ENCODE results near the gene CDH24.
A peak's percentile ranks its signal among the peaks of the same experiment; 100 is the strongest.

Gene CDH24

DNA sequence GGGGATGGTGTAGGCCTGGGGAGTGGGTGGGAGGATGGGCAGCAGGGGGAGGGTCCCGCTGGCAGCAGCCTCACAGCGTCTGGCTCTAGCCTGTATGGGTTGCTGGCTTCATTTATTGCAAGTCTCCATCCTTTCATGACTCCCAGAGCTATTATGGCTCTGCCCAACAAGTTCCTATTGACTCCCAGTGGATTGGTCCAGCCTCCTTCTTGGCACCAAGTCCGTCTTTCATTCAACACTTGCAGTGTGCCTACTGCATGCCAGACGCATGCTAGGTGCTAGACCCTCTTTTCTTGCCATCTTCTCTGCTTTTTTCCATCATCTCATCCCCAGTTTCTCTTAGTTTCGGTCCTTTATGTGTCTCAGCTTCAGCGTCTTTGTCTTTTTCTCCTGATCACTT lies 14.2 kb downstream of the CDH24 start:
- DNase-seq: no peak

DNA sequence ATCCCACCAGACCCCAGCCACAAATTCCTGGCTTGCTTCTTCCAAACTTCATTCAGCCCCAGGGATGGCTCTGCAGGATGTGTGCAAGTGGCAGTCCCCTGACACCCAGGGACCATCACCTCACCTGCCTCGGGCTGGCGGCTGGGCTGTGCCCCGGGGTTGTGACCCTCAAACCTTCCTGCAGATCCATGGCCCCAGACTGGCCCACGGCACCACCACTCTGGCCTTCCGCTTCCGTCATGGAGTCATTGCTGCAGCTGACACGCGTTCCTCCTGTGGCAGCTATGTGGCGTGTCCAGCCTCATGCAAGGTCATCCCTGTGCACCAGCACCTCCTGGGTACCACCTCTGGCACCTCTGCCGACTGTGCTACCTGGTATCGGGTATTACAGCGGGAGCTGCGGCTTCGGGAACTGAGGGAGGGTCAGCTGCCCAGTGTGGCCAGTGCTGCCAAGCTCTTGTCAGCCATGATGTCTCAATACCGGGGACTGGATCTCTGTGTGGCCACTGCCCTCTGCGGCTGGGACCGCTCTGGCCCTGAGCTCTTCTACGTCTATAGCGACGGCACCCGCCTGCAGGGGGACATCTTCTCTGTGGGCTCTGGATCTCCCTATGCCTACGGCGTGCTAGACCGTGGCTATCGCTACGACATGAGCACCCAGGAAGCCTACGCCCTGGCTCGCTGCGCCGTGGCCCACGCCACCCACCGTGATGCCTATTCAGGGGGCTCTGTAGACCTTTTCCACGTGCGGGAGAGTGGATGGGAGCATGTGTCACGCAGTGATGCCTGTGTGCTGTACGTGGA lies 15.0 kb downstream of the CDH24 start, which contains the start of gene PSMB11:
Gene PSMB11 (plus strand): TSS at position 51 of the 804 bp plus-strand sequence. CDS start 14 bp downstream, at position 65.
- DNase-seq: no peak

DNA sequence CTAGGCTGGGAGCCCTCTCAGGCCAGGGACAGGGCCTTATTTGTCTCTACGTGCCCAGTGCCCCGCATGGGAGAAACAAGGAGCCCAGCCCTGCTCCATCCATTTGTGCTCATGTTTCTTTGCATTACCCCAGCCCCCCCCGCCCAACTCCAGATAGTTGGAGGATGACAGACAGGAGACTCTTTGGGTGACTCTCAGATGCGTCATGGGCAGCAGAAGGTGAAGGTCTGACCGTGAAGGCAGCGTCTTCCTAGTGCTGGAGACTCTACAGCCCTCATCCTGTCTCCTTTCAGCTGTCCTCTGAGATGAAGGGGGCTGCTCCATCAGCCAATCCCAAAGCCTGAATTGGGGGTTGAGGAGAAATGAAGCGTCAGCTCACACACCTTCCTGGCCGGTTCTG lies 15.6 kb downstream of the CDH24 start:
- no peak for DNase-seq

DNA sequence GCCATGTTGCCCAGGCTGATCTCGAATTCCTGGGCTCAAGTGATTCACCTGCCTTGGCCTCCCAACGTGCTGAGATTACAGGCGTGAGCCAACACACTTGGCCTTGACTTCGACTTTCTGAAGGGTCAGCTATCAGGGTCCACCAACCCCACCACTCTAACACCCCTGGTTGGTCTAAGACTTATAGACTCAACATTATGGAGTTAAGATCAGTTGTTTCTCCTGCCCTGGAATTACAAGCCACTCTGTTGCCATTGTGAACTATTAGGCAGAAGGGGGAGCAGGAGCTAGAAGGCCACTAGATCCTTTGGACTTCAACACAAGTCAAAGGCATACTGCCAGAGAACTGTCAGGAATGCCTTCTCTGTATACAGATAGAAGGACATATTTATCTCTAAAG lies 17.2 kb downstream of the CDH24 start:
- DNase-seq: no peak

DNA sequence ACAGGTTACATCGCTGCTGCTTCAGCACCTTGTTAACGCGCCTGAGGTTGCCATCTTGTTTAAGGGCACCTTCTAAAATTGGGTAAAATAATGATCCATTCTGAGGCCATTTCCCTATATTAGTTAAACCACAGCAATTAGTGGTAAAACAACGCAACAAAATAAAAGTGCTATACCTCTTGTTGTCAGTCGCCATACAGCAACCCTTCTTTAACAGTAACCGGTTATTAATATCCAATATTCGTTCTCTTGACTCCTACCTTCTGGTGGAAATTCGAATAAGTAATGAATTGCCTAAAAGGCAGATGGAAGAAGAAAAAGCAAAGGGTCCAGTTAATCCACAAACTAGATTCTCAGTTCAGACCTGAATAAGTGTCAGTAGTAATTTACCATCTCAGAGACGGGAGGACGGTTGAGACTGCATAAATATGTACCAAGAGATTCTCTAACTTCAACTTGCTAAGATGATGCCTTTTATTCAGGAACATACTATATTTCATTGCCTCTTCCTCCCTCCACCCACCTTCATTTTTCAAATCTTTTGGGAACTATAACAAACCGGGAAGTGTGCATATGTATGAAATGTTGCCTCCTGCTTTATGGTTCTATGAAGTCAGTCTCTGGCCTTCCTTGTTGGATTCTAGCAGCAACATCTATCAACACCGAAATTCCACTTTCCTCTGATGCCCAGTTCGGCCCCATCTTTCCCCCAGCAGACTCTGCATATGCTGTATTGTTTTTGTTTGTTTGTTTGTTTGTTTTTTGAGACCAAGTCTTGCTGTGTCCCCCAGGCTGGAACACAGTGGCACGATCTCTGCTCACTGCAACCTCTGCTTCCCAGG lies 21.8 kb downstream of the CDH24 start:
- no peak for DNase-seq

DNA sequence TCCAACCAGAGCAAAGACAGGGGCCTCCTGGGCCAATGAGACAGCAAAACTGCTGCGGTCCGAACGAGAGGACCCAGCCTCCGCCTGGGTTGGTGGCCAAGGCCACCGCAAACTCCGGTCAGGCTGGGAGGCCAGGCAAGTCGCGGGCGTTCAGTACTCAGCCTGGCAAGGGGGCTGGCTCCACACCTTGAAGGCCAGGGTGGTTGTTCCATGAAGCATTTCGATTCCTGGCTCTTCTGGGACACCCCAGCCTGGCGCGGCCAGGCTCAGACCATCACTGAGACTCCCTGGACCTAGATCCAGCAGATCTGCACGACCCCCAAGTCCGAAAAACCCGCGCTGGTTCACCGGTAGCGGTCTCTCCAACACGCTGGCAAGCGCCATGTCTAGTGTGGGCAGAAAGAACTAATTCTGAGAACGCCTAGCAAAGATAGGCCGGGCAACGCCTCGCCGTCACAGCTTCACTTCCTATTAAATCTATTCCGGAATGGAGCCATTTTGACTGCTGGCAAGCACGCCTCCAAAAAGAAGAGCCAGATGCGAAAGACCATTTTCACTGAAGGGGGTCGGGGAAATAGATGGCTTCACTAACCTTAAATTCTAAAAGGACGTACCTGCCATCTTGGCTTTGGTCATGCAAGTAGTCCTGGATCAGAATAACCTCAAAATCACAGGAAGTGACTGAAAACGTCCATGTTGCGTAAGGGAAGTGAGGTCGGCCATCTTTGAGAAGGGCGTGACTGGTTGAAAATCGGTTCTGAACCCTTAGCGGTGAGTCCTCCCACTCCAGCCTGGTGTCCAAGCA lies 22.6 kb downstream of the CDH24 start, which contains the start of gene PSMB5:
Gene PSMB5 (minus strand): TSS at position 403 of the 805 bp plus-strand sequence. CDS start 19 bp downstream, at position 384.
- DNase-seq: peak; percentile 95

DNA sequence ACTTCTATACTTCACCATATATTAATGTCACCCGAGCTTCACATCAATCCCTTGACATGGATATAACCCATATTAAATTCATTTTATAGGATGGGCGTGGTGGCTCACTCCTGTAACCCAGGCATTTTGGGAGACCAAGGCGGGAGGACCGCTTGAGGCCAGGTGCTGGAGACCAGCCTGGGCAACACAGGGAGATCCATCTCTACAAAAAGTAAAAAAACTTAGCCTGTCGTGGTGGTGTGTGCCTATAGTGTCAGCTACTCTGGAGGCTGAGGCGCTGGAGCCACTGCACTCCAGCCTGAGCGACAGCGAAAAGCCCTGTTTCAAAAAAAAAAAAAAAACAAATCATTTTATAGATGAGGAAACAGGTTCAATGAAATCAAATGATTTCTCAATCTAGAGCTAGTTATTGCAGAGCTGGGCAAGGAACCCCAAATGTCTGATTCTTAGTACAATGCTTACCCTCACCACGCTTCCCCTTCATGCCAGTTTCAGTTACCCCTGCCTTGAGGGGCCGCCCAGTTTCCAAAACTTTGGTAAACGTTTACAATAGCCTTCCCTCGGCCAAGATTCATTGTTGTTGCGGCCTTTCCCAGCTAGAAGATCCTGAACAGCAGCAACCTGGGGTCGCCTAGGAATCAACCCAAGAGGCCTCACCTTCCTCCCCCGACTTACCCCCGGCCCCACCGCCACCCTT lies 23.4 kb downstream of the CDH24 start:
- no peak for DNase-seq

DNA sequence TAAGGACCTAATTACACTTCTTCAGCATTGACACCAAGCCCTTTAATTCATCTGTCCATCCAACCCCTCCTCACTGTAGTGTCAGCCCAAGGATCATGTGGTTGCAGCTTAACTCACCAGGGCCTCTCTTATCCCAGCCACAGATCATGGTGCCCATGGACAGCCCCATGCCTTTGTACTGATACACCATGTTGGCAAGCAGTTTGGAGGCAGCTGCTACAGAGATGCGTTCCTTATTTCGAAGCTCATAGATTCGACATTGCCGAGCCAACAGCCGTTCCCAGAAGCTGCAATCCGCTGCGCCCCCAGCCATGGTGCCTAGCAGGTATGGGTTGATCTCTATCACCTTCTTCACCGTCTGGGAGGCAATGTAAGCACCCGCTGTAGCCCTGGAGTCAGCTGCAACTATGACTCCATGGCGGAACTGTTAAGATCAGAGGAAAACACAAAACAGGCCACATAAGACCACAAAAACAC lies 24.0 kb downstream of the CDH24 start:
- no peak for DNase-seq

DNA sequence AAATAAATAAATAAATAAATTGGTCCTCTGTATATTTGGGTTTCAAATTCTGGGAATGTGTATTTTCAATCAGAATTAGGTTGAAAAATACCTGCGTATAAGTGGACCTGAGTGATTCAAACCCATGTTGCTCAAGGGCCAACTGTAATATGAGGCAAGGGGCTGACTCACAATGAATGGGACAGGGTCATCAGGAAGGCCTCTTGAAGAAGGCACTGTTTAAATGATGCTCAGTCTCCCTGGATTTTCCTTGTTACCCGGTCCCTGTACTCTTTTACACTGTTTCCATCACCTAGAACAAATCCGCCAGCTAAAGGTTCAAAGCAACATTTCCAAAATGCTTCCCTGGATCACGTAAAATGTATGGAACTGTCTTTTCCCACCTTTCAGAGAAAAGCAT lies 26.4 kb downstream of the CDH24 start:
- DNase-seq: no peak

DNA sequence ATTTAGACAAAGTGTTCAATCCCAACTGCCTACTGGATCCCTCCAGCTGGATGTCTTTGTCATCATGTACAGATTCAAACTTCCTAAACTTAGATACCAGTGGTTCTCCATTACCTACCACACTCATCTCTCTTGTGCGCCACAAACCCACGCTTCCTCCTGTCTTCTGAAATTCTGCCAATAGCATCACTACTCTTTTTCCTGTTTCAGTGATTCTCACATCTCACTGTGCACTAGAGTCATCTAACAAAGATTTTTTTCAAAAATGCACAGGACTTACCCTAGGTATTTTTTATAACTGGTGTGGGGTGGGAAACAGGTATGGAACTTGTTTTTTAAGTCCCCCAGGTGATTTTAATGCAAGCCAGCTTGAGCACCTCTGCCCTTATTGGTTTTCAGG lies 28.5 kb downstream of the CDH24 start:
- DNase-seq: peak; percentile 21

DNA sequence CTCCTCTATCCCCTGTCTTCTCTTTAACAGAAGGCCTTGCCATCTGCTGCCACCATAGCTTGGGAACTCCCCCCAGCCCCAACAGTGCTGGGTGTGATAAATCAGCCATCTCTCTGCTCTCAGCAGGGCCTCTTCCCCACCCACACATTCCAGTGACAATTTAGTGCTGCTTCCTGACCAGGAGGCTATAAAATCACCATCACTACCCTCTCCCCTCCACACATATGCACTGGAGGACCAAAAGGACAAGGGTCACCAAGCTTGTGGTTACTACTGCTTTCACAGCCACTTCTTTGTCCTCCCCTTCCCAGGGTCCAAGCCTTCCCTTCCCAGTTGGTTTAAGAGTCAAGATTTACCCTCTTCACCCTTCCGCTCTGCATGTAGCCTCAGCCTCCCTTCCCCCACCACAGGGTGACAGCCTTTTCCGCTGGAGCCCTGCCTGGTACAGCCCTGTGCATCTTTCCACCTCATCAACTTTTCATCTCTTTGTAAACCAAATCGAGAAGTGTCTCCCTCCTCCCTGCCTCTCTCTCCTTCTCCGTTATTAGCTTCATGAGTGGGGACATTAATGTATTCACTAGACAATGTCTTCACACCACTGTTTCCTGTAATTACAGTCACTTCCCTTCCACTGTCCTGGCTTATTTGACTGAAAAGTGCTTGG lies 32.0 kb downstream of the CDH24 start:
- DNase-seq: no peak

DNA sequence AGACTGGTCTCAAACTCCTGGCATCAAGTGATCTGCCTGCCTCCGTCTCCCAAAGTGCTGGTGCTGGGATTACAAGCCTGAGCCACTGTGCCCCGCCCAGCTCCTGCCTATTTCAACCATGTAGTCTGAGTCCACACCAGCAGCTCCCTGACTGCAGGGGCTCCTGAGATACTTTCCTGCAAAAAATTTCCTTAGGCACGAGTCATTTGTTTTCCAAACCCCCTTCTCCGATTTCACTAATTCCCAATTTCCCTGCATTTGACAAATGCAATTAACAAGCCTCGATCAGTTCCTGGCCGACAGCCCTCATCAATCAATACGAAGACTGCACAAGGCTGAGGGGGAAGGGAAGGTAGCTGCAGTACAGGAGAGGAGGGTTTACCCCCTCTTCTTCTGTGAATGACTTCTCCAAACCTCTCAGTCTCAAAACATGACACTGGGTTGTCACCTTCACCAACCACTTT lies 32.7 kb downstream of the CDH24 start:
- no peak for DNase-seq

DNA sequence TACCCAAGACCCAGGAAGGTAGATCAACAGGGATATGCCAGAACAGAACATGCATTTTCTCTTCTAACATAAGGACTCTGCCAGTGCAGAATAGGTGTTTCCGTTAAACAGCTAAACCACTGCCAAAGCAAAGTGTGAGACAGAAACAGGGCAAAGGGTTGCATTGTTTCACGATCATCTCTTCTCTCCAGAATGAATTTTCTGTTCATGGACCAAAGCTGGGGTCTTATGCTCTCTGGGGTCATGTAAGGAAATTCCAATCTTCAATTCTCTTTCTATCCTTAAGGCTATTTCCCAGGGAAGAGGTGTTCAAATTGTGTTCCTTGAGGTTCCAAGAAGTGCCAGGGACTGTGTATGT lies 33.5 kb downstream of the CDH24 start:
- no peak for DNase-seq

DNA sequence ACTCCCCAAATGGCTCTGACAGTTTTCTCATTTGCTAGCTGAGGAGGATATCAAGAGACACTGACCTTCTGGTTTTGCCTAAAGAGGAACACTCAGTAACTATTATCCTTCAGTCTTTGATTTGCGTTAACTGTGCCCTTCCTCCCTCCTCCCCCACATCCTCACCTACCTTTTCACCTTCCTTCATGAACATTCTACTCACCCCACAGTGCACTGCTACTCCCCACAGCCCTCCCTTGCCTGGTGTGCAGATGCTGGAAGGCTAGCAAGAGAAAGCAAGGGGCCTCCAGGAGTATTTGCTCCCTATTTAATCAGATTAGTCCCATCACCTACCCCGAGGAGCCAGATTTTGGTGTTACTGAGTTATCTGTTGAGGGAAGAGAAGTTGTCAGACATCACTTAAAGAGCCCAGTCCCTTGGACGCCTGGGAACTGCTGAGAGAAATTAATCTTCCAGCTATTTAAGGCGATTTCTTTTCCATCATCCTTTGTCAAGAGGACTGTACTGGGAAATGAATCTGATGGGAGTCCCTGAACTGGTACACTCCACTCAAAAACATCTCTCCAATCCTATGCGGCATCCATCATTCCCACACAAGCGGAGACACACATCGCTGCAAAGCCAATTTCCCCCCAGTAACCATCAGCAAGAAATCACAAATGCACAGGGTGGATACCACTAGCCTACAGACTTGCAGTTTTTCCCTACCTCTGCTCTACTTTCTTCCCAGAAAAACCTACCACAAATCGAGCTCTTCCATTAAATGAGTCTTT lies 34.1 kb downstream of the CDH24 start:
- no peak for DNase-seq

DNA sequence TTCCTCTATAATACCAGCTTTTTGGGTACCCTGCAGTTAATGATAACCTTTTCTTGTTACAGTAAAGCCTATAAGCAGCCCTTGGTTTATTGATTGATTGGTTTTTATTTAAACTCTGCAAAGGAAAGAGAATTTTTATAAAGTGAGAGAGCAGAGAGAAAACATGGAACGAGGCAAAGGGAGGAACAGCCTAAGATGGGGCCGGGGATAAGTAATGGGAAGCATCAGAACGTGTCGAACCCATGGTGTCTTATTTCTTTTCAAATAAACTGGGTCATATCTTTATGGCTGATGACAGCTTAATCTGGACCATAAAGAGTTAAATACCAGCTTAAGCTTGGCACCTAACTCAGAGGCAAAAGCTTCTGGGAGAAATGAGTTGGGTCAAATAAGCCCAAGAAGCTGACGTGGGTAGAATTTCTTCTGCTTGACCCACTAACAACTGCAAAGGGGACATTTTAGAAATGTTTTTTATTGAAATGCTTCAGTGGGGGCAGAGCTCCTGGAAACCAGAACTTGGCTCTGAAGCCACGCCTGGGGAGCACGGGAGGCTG lies 35.4 kb downstream of the CDH24 start:
- DNase-seq: no peak

DNA sequence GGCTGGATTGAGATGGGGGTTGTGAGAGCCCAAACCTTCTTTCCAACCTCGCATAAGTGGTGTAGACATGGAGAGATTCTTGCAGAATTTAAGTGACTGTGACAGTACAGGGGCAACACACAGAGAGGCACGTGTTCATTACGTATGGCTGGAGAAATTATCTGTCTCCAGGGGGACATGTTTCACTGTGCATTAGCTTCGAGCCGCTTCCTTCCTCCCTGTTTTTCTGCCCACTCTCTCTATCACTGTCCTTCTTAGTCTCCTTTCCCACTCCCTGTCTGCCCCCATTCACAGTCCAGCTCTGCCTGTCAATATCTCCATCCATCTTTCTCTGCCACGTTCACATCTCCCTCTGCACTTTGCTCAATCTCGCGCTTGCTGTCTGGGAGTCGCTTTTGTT lies 35.9 kb downstream of the CDH24 start:
- DNase-seq: no peak

DNA sequence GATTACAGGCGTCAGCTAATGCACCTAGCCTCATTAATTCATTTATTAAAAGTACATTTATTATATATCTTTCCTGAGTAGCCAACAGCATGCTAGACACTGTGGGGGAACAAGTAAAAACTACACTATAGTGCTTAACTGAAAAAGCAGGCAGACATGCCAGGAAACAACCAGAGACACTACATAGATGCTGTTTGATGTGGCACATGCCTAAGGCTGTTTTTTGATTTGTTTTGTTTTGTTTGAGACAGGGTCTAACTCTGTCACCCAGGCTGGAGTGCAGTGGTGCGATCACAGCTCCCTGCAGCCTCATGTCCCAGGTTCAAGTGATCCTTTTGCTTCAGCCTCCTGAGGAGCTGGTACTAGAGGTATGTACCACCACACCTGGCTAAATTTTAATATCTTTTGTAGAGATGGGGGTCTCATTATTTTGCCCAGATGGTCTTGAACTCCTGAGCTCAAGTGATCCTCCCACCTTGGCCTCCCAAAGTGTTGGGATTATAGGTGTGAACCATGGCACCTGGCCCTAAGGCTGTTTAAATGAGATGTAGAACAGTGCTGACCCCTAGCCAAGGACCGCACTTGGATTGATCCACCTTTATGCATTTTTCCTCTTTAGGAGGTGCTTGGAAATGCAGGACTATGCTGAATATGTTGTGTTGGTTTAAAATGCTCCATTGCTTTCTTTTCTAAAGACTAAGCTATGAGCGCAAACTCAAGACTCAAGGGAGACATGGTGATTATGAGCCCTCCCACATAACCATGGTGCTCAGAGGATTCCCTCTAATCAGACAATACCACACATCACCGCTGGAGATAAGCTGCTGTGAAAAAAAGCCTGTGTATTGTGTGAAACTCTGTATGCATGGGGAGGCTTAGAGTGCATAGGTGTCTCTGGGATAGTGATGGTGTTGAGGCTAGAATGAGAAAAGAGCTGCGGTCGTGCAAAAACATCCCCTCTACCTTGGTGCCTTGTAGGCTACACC lies 36.9 kb downstream of the CDH24 start:
- no peak for DNase-seq

DNA sequence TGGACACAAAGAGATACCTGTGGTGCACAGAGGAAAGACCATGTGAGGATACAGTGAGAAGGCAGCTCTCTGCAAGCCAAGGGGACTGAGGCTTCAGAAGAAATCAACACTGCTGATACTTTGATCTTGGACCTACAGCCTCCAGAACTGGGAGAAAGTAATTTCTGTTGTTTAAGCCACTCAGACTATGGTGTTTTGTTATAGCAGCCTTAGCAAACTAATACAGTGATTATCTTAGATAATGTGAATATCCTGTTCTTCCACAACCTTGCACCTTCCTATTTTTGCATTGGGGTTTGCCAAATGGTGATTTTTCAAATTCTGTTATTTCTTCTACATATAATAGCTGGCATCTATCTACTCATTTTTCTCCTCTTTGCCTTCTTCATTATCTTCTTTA lies 39.2 kb downstream of the CDH24 start:
- DNase-seq: no peak

DNA sequence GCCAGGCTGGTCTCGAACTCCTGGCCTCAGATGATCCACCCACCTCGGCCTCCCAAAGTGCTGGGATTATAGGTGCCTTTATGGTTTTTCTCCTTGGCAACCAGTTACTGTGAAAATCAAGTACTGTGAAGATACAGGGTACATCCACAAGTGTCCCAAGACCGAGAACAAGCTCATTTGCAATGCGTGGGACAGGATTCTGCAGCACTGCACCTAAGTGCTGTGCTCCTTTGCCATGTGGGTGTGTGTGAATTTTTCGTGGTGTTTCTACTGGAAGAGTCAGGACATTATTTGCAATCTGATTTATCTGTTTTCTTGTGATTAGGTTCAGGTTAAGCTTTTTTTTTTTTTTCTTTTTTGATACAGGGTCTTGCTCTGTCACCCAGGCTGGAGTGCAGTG lies 40.2 kb downstream of the CDH24 start:
- no peak for DNase-seq
